GM18951 (cell line): ENCODE results near the gene VAV3.

Source experiments
- POLR2A ChIP-seq: IDR thresholded peaks from 4 replicates; pipeline ENCODE4 v1.6.1; 2011; ENCODE audit warnings: mild to moderate bottlenecking; ENCODE audit not compliant: insufficient read length, insufficient read depth; ENCODE audit errors: extremely low read depth
- in situ Hi-C: fragments of 300-500 bp; cut with MboI; formaldehyde crosslinking; loops from one replicate; pipeline ENCODE4 v1.12.0; 2022; ENCODE audit warnings: low sequenced_read_pairs, mixed read lengths, inconsistent platforms; ENCODE audit not compliant: unreplicated experiment

The VAV3 gene

GRCh38 chr1:107954719-107955415 lies 10.1 kb downstream of the VAV3 start:
- in situ Hi-C loops = no loop called here
- TF ChIP-seq POLR2A = no peak

DNA sequence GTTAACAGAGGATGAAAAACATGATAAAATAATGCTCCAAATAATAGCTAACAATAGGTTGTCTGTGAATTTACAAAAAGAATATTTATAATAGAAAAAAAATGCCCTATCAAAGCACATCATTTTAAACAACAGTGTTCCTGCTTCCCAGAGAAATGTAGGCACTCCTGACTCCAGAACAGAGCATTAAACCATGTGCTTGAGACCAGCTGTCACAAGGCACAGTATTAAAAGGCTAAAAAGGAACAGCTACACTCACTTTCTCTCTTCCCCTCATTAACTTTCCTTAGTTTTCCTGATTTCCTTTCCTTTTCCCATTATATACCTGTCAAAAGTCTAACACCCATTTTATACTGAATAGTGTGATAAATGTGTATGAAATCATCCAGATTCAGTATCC lies 10.9 kb downstream of the VAV3 start:
- in situ Hi-C loops = no loop called here

GRCh38 chr1:107953556-107953955 lies 11.4 kb downstream of the VAV3 start:
- TF ChIP-seq POLR2A = no peak
- in situ Hi-C loops = no loop called here

More for the DNA sequence above, 10.9 kb downstream of the VAV3 start:
- no peak for TF ChIP-seq POLR2A

- in situ Hi-C loops = no loop called here
- TF ChIP-seq POLR2A = no peak
Measured at GRCh38 chr1:107952989-107953388, 12.0 kb downstream of the VAV3 start.

DNA sequence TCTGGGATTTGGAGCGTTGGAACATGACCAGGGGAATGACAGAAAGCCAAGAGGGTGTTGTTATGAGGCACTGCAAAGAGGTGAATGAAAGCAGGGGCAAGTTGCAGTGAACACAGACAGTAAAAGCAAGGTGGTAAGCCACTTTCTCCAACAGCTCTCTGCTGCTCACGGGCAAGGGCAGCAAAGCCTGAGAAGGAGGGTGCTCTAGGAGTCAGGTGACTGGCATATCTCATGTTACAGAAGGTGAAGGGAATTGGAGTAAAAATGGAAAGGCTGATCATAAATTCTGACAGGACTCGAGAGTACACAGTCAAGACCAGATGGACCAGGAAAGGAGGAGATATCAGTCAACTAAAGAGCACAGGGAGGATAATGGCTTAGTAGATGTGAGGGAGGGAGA lies 14.5 kb downstream of the VAV3 start:
- in situ Hi-C loops = no loop called here
- no peak for TF ChIP-seq POLR2A

DNA sequence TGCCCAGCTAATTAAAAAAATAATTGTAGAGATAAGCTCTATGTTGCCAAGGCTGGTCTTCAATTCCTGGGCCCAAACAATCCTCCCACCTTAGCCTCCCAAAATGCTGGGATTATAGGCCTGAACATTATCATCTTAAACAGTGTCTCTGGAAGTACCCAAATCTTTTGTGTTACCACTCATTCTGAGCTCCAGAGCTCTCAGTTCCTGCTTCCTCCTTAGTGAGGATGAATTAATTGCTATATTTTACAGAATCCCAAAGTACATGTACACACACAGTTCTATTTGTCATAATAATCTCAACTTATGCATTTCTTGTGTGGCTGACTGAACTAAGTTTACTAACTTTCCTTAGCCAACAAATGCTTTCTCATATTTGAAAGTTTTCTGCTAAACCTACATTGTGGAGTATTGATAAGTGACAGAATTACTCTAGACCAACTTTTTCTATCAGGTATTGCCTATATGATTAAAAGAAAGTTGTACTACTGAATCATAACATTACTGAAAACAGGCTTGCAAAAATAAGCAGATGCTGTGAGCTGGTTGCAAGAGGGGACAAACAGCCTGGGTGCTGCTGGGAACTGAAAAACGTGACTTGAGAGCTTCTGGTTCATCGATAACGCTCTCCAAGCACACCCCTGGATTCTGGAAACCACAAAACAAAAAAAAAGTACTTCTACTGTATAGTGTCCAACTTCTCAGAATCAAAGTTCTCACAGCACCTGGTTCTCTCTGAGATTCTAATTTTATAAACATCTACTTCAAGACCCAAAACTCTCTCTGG lies 15.3 kb downstream of the VAV3 start:
- TF ChIP-seq POLR2A = no peak
- in situ Hi-C loops = no loop called here

GRCh38 chr1:107946794-107947193 lies 18.2 kb downstream of the VAV3 start:
- in situ Hi-C loops = no loop called here

DNA sequence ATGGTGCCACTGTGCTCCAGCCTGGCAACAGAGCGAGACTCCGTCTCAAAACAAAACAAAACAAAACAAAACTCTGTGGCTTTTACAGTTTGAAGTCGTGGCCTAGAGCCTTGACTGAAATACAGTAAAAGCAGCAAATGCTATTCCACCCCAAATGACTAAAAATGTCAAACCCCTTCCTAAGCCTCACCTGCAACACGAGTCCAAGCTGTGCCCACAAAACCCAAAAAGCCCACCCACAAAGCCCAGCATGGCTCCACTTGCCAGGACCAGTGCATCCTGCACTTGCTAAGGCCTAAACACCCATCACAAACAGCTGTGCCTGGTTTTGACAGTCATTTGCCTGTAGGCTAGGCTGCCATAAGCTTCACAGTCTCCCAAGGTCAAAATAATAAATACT lies 21.3 kb downstream of the VAV3 start:
- no peak for TF ChIP-seq POLR2A
- in situ Hi-C loops = no loop called here

More at GRCh38 chr1:107946794-107947193, 18.2 kb downstream of the VAV3 start:
- TF ChIP-seq POLR2A = no peak

DNA sequence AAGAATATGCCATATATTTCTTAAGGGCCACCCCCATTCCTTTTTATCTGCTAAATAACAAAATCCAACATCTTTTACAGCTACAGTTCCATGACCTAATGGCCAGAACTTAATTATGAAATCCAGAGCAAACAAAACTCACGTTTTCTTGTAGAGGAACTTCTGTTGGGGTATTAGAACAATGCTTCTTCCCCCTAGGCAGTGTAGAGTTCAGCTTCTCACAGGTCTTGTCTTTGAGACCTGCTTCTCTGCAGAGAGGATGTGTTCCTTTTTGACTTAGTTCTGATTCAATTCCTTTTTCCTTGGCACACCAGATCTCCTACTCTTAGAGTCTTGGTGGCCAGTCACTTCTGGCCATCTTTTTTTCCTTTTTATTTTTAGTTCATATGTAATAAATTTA lies 22.2 kb downstream of the VAV3 start:
- in situ Hi-C loops = no loop called here
- no peak for TF ChIP-seq POLR2A

- in situ Hi-C loops = no loop called here
- TF ChIP-seq POLR2A = no peak
Measured at GRCh38 chr1:107941531-107941930, 23.4 kb downstream of the VAV3 start.

DNA sequence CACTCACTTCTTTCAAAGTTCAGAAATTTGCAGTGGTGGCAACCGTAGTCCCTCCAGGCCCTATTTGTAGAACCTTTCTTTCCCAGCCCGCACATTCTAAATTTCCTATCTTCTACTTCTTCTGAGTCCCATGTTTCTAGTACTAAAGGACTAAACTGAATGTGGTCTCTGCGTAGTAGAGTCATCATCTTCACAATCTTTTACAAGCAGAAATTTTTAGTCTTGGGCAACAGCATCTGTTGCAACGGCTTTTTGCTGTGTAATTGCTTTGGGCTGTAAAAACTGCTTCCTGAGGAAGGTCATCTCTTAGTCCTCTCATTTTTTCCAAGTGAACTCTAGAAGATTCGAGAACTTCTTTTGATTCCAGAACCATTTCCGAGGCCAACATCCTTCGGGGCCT lies 23.9 kb downstream of the VAV3 start:
- TF ChIP-seq POLR2A = no peak
- in situ Hi-C loops = no loop called here

- no peak for TF ChIP-seq POLR2A
- in situ Hi-C loops = no loop called here
Measured at GRCh38 chr1:107940701-107941100, 24.3 kb downstream of the VAV3 start.

- in situ Hi-C loops = no loop called here
- TF ChIP-seq POLR2A = no peak
Measured at GRCh38 chr1:107940017-107940577, 24.9 kb downstream of the VAV3 start.

GRCh38 chr1:107939256-107939655 lies 25.7 kb downstream of the VAV3 start:
- no peak for TF ChIP-seq POLR2A
- in situ Hi-C loops = no loop called here
